AG10803 (cell line): ENCODE results near the gene INPP5D.
A peak's percentile ranks its signal among the peaks of the same experiment; 100 is the strongest.
"Not testable (repeated sequence)": the region's sequence is repeated elsewhere in the genome, so short reads cannot be mapped to it uniquely, and the experiment has no call there.

Source experiments
- DNase-seq: peaks from one replicate; pipeline ENCODE4 v3.0.0; 2010; ENCODE audit warnings: low read depth
- H3K4me3 ChIP-seq: 2 replicates; pipeline ENCODE4 v1.5.1; 2011; ENCODE audit warnings: mild to moderate bottlenecking, low read length, control low read depth
- CTCF ChIP-seq: conservative IDR thresholded peaks from 2 replicates; pipeline ENCODE4 v1.5.1; 2011; ENCODE audit warnings: mild to moderate bottlenecking, low read length, control low read depth, inconsistent platforms

The INPP5D gene

GRCh38 chr2:233061591-233062450, 1.7 kb downstream of the INPP5D start:
- TF ChIP-seq CTCF = no peak
- no peak overlapping the region for H3K4me3 ChIP-seq
- DNase-seq = no peak

- no peak for TF ChIP-seq CTCF
- no peak overlapping the region for H3K4me3 ChIP-seq
- no peak for DNase-seq
These were observed 2.3 kb downstream of the INPP5D start for GRCh38 chr2:233062451-233062850.

- H3K4me3 ChIP-seq = no peak overlapping the region
- TF ChIP-seq CTCF = no peak
These were observed 2.8 kb downstream of the INPP5D start for GRCh38 chr2:233062946-233063268.

GRCh38 chr2:233063269-233063975, 3.3 kb downstream of the INPP5D start:
- no peak for TF ChIP-seq CTCF
- H3K4me3 ChIP-seq = no peak overlapping the region
- no peak for DNase-seq

More at GRCh38 chr2:233062946-233063268, 2.8 kb downstream of the INPP5D start:
- DNase-seq = no peak

GRCh38 chr2:233063976-233064411, 3.9 kb downstream of the INPP5D start:
- no peak overlapping the region for H3K4me3 ChIP-seq
- no peak for DNase-seq
- no peak for TF ChIP-seq CTCF

- peak; percentile 9 for DNase-seq
- no peak for TF ChIP-seq CTCF
- no peak overlapping the region for H3K4me3 ChIP-seq
These were observed 4.5 kb downstream of the INPP5D start for GRCh38 chr2:233064530-233065199.

- not testable (repeated sequence) for DNase-seq, H3K4me3 ChIP-seq
These were observed 5.1 kb downstream of the INPP5D start for GRCh38 chr2:233065200-233065589.
